GM10266 (cell line): ENCODE data around the gene ARMC9.
"Not testable (repeated sequence)": the region's sequence is repeated elsewhere in the genome, so short reads cannot be mapped to it uniquely, and the experiment has no call there.

Experiments used
- DNase-seq: peaks from one replicate; pipeline ENCODE4 v3.0.0; 2012; ENCODE audit errors: extremely low spot score
- TF ChIP-seq, protein P1 (sequence below): IDR thresholded peaks from 2 replicates; pipeline ENCODE4 v1.5.1; 2012; ENCODE audit warnings: mild to moderate bottlenecking, low read depth; ENCODE audit not compliant: control insufficient read depth, insufficient read depth; ENCODE audit errors: missing control alignments

Gene ARMC9

GRCh38 chr2:231343006-231343710 is 144.7 kb downstream of the ARMC9 start:
- DNase-seq: no peak
- TF ChIP-seq, protein P1, sequence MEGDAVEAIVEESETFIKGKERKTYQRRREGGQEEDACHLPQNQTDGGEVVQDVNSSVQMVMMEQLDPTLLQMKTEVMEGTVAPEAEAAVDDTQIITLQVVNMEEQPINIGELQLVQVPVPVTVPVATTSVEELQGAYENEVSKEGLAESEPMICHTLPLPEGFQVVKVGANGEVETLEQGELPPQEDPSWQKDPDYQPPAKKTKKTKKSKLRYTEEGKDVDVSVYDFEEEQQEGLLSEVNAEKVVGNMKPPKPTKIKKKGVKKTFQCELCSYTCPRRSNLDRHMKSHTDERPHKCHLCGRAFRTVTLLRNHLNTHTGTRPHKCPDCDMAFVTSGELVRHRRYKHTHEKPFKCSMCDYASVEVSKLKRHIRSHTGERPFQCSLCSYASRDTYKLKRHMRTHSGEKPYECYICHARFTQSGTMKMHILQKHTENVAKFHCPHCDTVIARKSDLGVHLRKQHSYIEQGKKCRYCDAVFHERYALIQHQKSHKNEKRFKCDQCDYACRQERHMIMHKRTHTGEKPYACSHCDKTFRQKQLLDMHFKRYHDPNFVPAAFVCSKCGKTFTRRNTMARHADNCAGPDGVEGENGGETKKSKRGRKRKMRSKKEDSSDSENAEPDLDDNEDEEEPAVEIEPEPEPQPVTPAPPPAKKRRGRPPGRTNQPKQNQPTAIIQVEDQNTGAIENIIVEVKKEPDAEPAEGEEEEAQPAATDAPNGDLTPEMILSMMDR: no peak

DNA sequence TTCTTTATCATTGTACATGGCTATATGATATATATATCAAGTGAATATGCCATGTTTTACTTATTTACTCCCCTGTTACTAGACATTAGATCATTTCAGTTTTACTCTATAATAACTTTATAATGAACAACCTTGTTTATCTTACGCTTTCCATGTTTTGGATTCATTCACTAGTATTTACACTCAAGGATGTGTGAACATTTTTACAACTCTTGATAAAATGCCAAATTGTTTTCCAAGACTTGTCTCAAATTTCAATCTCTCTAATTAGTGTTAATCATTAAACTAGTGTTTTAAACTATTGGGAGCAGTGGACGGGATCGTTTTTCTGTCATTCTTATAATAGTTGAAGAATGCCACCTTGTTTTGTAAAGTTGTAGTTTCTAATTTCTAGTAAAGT is 145.6 kb downstream of the ARMC9 start:
- no peak for DNase-seq
- TF ChIP-seq, protein P1: no peak

GRCh38 chr2:231344851-231345250 is 146.4 kb downstream of the ARMC9 start:
- TF ChIP-seq, protein P1: no peak

GRCh38 chr2:231347081-231347480 is 148.7 kb downstream of the ARMC9 start:
- DNase-seq: no peak
- TF ChIP-seq, protein P1: no peak

More at GRCh38 chr2:231344851-231345250, 146.4 kb downstream of the ARMC9 start:
- no peak for DNase-seq

GRCh38 chr2:231347638-231348037 is 149.2 kb downstream of the ARMC9 start:
- no peak for DNase-seq
- TF ChIP-seq, protein P1: no peak

- TF ChIP-seq, protein P1: no peak
- no peak for DNase-seq
Measured at GRCh38 chr2:231348173-231348572, 149.7 kb downstream of the ARMC9 start.

GRCh38 chr2:231348704-231349373 is 150.4 kb downstream of the ARMC9 start:
- no peak for DNase-seq
- TF ChIP-seq, protein P1: no peak

DNA sequence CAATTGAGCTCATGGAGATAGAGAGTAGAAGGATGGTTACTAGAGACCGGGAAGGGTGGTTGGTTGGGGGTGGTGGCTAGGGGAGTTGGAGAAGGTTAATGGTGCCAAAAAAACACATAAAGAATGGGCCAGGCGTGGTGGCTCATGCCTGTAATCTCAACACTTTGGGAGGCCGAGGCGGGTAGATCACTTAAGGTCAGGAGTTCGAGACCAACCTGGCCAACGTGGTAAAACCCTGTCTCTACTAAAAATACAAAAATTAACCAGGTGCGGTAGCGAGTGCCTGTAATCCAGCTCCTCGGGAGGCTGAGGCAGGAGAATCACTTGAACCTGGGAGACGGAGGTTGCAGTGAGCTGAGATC is 150.9 kb downstream of the ARMC9 start:
- not testable (repeated sequence) for DNase-seq
